ENCODE results near the gene GALE. TPM values are rescaled to one million over a fixed set of nuclear protein-coding genes. Genes with fewer than 3 reads are reported as not detected.

Gene GALE
- total RNA-seq (2014; rRNA removed; shearing (Covaris generic)) = 194 and 218 TPM in 2 replicates

DNA sequence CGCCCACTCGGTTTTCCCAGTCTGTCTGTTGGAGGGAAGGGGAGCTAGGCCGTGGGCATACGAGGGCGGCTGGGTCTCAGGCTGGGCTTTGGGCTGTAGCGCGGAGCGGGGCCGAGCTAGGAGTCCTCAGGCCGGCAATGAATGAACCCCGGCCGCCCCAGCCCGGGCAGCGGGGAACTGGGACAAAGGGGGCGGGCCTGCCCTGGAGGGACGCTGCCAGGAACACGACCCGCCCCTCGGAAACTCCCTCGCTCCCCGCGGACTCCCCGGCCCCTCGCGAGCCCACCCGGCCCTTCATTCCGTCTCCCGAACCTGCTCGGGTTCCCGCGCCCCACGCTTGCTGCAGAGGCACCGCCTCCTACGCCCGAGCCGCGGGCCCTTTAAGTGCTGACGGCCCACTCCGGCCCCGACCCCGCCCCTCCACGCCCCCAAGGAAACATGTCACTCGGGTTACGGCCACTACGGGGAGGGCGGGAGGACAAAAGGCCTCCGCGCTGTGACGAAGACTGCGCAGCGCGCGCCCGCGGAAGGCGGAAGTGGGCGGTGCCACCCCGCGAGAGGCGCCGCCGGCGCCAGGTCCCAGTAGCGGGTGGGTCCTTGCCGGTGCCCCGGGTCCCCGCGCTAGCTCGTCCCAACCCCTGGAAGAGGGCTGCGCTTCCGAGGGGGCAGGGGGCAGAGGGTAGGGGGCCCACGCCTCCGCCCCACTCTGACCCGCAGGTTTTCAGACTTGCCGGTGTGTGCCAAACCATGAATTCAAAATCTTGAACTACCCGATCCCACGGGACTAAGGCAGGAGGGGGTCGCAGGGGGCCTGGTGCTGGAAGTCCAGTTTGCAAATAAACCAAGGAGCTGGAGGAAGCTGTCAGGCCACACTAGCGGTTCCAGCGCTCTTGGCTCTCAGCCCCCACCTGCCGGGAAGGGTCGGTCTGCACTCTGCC is at the start of gene GALE:
Gene GALE (minus strand): TSS at position 355 of the 938 bp plus-strand sequence. CDS start 1,747 bp downstream, outside the sequence.

DNA sequence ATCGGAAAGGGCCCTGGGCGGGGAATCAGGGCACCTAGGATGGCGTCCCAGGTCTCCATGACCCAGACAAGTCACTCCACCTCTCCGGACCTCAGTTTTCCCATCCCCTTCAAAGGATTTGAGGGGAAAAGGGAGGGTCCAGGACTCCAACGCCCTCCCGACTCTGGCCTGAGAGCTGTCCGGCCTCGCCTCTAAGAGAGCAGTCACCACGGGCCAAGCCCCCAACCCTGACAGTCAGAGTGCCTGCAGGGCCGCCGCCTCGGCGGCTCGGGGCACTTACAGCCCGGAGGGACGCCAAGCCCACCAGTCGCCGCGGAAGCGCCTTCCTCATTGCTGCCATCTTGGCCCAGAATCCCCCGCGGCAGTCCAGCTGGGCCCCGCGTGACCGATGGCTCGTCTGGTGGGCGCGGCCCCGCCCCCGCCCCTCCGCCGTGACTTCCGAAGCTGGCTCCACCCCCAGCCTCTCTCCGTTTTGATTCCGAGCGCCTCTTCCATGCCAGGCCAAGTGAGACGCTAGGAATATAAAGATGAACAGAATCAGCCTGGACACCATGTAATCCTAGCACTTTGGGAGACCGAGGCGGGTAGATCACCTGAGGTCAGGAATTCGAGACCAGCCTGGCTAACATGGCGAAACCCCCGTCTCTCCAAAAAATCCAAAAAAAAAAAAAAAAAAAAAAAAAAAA is 24.7 kb upstream of the GALE start, which contains the start of gene HMGCL:
Gene HMGCL (minus strand): TSS at position 354 of the 686 bp plus-strand sequence. CDS start 14 bp downstream, at position 340.

DNA sequence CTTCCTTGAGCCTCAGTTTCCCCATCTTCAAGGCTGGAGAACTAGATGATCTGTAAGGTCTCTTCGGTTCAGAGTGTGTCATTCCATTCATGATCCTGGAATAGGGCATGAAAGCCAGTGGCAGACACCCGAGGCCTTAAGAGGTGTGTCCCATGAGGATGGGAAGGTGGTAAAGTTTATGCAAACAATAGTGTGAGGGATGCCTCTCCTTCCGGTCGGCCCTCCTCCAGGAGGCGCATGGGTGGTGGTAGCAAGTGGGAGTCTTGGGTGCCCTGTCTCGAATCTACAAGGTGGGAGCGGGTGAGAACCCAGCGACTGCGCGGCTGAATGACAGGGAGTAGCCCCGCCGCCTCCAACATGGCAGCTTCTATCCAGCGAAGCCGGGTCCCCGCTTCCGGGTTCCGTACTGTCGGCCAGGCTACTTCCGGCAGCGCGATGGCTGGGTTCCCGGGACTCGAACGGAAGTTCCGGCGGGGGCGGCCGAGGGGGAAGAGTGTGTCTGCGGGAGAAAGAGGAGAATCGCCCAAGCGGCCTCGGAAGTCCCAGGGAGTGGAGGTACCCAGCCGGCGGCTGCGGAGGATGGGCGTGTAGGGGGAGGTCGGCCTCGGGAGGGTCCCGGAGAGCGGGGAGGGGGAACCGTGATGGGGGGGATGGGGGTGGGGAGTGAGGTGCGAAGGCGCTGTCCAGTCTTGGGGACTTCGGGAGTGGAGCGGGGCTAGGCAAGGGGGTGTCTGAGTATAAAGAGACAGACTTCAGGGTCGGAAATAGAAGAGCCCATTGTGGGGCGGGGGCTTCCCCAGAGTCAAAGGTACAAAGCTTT is 9.6 kb downstream of the GALE start, which contains the start of gene LYPLA2:
Gene LYPLA2 (plus strand): TSS at position 450 of the 820 bp plus-strand sequence. CDS start 1,538 bp downstream, outside the sequence.

DNA sequence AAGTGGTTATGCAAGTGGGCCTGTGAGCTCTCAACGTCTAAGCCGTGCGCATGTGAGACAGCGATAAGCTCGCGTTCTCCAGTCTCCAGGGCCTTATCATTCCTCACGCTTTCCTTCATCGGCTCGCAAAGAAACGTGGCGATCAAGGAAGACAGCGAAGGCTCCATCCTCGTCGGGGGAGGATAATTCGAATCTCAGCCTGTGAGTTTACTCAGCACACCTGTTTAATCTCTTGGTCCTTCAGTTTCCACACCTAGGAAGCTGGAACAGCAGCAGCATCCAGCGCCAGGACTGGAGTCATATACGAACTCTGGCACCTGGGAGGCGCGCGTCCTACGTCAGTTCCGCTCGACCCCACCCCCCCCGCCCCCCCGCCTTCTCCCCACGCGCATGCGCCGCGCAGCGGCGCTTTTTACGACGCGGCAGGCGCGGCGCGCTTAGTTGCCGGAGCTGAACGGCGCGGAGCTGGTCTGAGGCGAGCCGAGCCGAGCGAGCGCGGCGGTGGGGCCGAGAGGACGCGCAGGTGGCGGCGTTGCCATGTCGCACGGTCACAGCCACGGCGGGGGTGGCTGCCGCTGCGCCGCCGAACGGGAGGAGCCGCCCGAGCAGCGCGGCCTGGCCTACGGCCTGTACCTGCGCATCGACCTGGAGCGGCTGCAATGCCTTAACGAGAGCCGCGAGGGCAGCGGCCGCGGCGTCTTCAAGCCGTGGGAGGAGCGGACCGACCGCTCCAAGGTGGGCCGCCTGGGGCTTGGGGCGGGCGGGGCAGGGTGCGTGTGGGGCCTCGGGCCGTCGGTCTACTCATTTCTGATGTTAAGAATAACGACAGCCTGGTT is 22.4 kb downstream of the GALE start, which contains the start of gene PITHD1:
Gene PITHD1 (plus strand): TSS at position 440 of the 836 bp plus-strand sequence. CDS start 98 bp downstream, at position 538.

Other genes with a start within 250 kb of the GALE start
- 598 and 600 TPM in 2 replicates for gene ID3, start 241.3 kb downstream of the GALE start, total RNA-seq (2014; rRNA removed; shearing (Covaris generic))
- 2,905 and 3,612 TPM in 2 replicates for gene RPL11, start 108.9 kb downstream of the GALE start, total RNA-seq (2014; rRNA removed; shearing (Covaris generic))
- 66.5 and 70.1 TPM in 2 replicates for gene ELOA, start 57.3 kb downstream of the GALE start, total RNA-seq (2014; rRNA removed; shearing (Covaris generic))
- gene PITHD1, start 22.3 kb downstream of the GALE start, total RNA-seq (2014; rRNA removed; shearing (Covaris generic)) = 43.8 and 44.2 TPM in 2 replicates
- 133 and 149 TPM in 2 replicates for gene LYPLA2, start 9.6 kb downstream of the GALE start, total RNA-seq (2014; rRNA removed; shearing (Covaris generic))
- gene HMGCL, start 24.7 kb upstream of the GALE start, total RNA-seq (2014; rRNA removed; shearing (Covaris generic)) = 25.2 and 31.2 TPM in 2 replicates
- gene FUCA1, start 67.5 kb upstream of the GALE start, total RNA-seq (2014; rRNA removed; shearing (Covaris generic)) = 17.5 and 17.7 TPM in 2 replicates
- gene CNR2, start 112.6 kb upstream of the GALE start, total RNA-seq (2014; rRNA removed; shearing (Covaris generic)) = not detected in 2 replicates
- 55.6 and 62.2 TPM in 2 replicates for gene PNRC2, start 159.1 kb upstream of the GALE start, total RNA-seq (2014; rRNA removed; shearing (Covaris generic))
- gene SRSF10, start 179.6 kb upstream of the GALE start, total RNA-seq (2014; rRNA removed; shearing (Covaris generic)) = 162 and 177 TPM in 2 replicates